Progenitor cell of endocrine pancreas (in vitro differentiated cells): ENCODE results near the gene NFIX. TPM values are rescaled to one million over a fixed set of nuclear protein-coding genes. Genes with fewer than 3 reads are reported as not detected.

Experiments
- DNase-seq: peaks from one replicate; pipeline ENCODE4 v3.0.0; 2021; ENCODE audit warnings: low spot score; ENCODE audit not compliant: unreplicated experiment
- H3K27ac Mint-ChIP-seq: 2 replicates; pipeline ENCODE4 v1.8.0; 2021; ENCODE audit warnings: mild to moderate bottlenecking, moderate library complexity, mixed read lengths
- H3K27me3 Mint-ChIP-seq: 2 replicates; pipeline ENCODE4 v1.8.0; 2021; ENCODE audit warnings: mixed read lengths
- H3K36me3 Mint-ChIP-seq: 2 replicates; pipeline ENCODE4 v1.8.0; 2022; ENCODE audit warnings: mixed read lengths; ENCODE audit not compliant: insufficient read depth
- H3K4me1 Mint-ChIP-seq: 2 replicates; pipeline ENCODE4 v1.8.0; 2021; ENCODE audit warnings: low read depth, mixed read lengths
- H3K4me3 Mint-ChIP-seq: 2 replicates; pipeline ENCODE4 v1.8.0; 2021; ENCODE audit warnings: low read depth, mild to moderate bottlenecking, moderate library complexity, mixed read lengths
- H3K9me3 Mint-ChIP-seq: 2 replicates; pipeline ENCODE4 v1.8.0; 2021; ENCODE audit warnings: low read depth, mixed read lengths
- total RNA-seq: library from RNA; stranded (reverse); gene quantifications from 2 replicates; pipeline ENCODE4 v1.2.1, GENCODE V29; 2021
- TF ChIP-seq, protein P1 (sequence below): fragments of 200-600 bp; sonication (generic); IDR thresholded peaks from one replicate; pipeline ENCODE4 v1.5.0; 2021; ENCODE audit warnings: antibody characterized with exemption, mild to moderate bottlenecking; ENCODE audit not compliant: unreplicated experiment

Gene NFIX
- total RNA-seq, 1 donor from 2014 or later: 0.46 TPM

DNA sequence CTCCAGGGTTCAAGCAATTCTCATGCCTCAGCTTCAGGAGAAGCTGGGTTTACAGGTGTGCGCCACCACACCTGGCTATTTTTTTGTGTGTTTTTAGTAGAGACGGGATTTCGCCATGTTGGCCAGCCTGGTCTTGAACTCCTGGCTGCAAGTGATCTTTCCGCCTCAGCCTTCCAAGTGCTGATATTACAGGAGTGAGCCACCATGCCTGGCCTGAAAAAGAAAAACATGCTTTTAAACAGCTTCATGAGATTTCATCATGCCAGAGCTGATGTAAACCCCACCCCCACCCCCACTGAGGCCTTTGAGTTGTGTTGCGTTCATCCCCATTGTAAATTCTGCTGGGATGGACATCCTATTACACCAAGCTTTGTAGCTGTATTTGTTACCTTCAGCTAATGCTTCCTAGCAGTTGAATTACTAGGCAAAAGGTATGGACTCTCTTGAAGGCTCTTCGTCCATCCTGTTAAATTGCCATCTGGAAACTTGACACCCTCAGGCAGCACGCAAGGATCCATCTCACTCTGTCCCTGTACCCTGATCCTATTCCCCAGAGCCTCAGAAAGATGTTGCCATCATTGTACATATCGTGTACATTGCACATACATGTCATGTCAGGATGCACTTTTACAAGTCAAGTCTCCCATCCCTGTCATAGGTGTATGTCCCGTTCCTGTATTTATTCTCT, 47.3 kb downstream of the NFIX start:
- Mint-ChIP-seq H3K36me3 (no peaks in the 10 kb centered on the region), H3K9me3 (no peaks in the 10 kb centered on the region), H3K4me3 (no peak overlapping the region), H3K27ac (no peak overlapping the region), H3K4me1 (peaks cover 8% of the 10 kb centered on the region), H3K27me3 (peaks cover 90% of the 10 kb centered on the region)
- TF ChIP-seq, protein P1, sequence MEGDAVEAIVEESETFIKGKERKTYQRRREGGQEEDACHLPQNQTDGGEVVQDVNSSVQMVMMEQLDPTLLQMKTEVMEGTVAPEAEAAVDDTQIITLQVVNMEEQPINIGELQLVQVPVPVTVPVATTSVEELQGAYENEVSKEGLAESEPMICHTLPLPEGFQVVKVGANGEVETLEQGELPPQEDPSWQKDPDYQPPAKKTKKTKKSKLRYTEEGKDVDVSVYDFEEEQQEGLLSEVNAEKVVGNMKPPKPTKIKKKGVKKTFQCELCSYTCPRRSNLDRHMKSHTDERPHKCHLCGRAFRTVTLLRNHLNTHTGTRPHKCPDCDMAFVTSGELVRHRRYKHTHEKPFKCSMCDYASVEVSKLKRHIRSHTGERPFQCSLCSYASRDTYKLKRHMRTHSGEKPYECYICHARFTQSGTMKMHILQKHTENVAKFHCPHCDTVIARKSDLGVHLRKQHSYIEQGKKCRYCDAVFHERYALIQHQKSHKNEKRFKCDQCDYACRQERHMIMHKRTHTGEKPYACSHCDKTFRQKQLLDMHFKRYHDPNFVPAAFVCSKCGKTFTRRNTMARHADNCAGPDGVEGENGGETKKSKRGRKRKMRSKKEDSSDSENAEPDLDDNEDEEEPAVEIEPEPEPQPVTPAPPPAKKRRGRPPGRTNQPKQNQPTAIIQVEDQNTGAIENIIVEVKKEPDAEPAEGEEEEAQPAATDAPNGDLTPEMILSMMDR: no peak
- no peak for DNase-seq

DNA sequence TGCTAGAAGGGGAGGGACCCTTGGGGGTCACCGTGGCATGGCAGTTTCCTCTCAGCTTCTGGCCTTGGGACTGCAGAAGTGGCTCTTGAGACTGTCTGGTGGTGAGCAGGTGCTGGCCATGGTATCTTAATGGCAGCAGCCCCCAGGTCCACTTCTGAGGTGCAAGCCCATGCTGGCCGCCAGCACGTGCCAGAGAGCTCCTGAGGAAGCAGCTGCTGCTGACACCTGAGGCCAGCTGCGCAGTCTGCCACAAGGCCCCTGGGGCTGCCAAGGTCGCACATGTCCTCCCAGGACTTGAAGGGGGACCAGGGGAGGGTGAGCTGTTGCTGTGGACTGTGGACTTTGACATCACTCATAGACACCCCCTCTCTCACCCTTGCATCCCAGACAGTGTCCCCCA, 48.0 kb downstream of the NFIX start:
- H3K9me3 Mint-ChIP-seq: no peaks in the 10 kb centered on the region
- no peak overlapping the region for H3K4me3 Mint-ChIP-seq
- H3K4me1 Mint-ChIP-seq: peaks cover 8% of the 10 kb centered on the region
- H3K27ac Mint-ChIP-seq: no peak overlapping the region
- H3K27me3 Mint-ChIP-seq: peaks cover 90% of the 10 kb centered on the region
- DNase-seq: no peak
- TF ChIP-seq, protein P1: no peak
- no peaks in the 10 kb centered on the region for H3K36me3 Mint-ChIP-seq

DNA sequence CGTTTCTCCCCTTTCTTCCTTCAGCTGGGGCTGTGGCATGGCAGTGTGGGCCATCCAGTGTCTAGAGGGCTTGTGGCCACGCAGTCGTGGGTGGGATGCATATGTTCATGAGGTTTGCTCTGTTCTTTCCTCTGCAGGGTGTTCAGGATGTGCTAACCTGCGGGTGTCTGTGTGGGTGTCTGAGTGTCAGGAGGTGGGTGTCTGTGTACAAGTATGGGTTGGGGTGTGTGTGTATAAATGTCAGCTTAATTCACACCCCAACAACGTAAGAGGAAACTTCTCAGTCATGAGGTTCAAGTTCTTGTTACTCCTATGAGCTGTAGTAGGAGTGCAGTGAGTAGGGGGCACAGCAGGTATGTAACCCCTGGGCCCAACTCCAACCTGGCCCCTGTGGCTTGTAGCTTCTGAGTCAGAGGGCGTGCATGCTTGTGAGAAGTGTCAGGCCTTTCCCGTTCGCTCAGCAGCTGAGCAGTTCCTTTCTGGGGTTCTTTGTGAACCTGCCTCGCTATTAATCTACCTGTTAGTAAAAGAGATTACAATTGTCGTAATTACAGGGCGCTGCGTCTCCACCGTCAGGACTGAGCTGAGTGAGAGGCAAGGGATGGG, 49.1 kb downstream of the NFIX start:
- Mint-ChIP-seq H3K27me3 (peaks cover 83% of the 10 kb centered on the region), H3K36me3 (no peaks in the 10 kb centered on the region), H3K9me3 (no peaks in the 10 kb centered on the region), H3K4me3 (no peak overlapping the region), H3K4me1 (peaks cover 8% of the 10 kb centered on the region), H3K27ac (peak overlapping the region; percentile 36)
- TF ChIP-seq, protein P1: no peak
- no peak for DNase-seq

DNA sequence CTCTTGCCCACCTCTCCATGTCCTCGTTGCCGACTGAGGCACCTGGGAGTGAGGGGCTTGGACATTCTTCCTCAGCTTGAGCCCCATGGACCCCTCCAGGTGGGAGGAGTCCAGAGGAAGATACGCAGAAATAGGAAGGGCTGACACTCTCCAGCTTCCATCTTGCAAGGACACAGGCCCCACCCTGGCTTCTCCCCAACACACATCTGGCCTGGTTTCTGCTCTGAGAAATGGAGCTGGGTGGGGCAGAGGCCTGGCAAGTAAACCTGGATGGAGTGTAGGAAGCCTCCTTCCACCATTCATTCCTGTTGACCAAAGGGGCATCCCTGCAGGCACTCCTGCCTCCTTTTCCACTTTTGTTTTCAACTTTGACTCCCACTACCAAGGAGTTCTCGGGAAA, 50.5 kb downstream of the NFIX start:
- no peak for DNase-seq
- H3K4me1 Mint-ChIP-seq: peaks cover 12% of the 10 kb centered on the region
- no peak overlapping the region for H3K27ac Mint-ChIP-seq
- H3K9me3 Mint-ChIP-seq: no peaks in the 10 kb centered on the region
- no peak overlapping the region for H3K4me3 Mint-ChIP-seq
- H3K36me3 Mint-ChIP-seq: no peaks in the 10 kb centered on the region
- H3K27me3 Mint-ChIP-seq: peaks cover 83% of the 10 kb centered on the region
- TF ChIP-seq, protein P1: no peak

DNA sequence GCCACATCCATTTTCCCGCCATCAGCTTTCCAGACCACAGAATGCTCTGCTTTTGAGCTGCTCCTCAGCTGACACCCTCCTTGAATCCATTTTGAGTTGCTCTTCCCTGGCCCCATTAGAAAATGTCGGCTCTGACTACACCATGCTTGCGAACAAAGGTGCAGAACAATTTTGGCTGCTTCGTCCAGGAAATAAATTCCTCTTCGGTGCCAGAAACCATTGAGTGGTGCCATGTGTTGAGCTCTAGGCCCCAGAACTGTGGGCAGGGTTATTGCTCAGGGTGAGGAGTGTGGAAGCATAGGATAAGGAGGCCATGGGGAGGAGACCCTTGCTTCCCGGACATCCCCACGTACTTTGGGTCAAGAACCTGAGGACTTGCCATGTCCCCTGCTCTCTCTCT, 52.1 kb downstream of the NFIX start:
- peaks cover 23% of the 10 kb centered on the region for H3K4me1 Mint-ChIP-seq
- peaks cover 85% of the 10 kb centered on the region for H3K27me3 Mint-ChIP-seq
- no peaks in the 10 kb centered on the region for H3K9me3 Mint-ChIP-seq
- H3K4me3 Mint-ChIP-seq: no peak overlapping the region
- no peak overlapping the region for H3K27ac Mint-ChIP-seq
- no peak for DNase-seq
- no peaks in the 10 kb centered on the region for H3K36me3 Mint-ChIP-seq
- TF ChIP-seq, protein P1: no peak
